AG04449 (cell line): ENCODE measurements around the gene ZNF532.
"Not testable (repeated sequence)": the region's sequence is repeated elsewhere in the genome, so short reads cannot be mapped to it uniquely, and the experiment has no call there.

Experiments
- CTCF ChIA-PET: fragments of 350-600 bp; formaldehyde crosslinking; extraction: SDS; loops from one replicate; lab custom pipeline; 2021; ENCODE audit warnings: antibody characterized with exemption; lab: Yijun Ruan, JAX
- POLR2A ChIA-PET: fragments of 400-600, 350-600 bp; formaldehyde crosslinking; extraction: SDS; loops from one replicate; lab custom pipeline; 2020; ENCODE audit warnings: antibody characterized with exemption, inconsistent platforms; lab: Yijun Ruan, JAX
- DNase-seq: peaks from one replicate; pipeline ENCODE4 v3.0.0-alpha.2; 2010; ENCODE audit warnings: low read depth, low spot score
- H3K4me3 ChIP-seq: 2 replicates; pipeline ENCODE4 v1.5.1; 2011; ENCODE audit warnings: low read depth, mild to moderate bottlenecking, control low read depth, low read length
- CTCF ChIP-seq: IDR thresholded peaks from one replicate; pipeline ENCODE4 v1.5.1; 2011; ENCODE audit warnings: mild to moderate bottlenecking, moderate library complexity, low read length, control low read depth, inconsistent platforms; ENCODE audit not compliant: insufficient read depth; ENCODE audit errors: missing control alignments

ZNF532 gene

GRCh38 chr18:58852629-58853028 is 12.0 kb upstream of the ZNF532 start:
- CTCF ChIA-PET: no interaction called here
- no peak overlapping the region for H3K4me3 ChIP-seq
- POLR2A ChIA-PET: no interaction called here
- no peak for TF ChIP-seq CTCF
- no peak for DNase-seq

- H3K4me3 ChIP-seq: no peak overlapping the region
- ChIA-PET CTCF (interaction anchor here (0.8 kb wide), 1 partner anchor 22 kb away, joined by 3 read pairs; no protein-coding TSS in a partner anchor), POLR2A (no interaction called here)
- no peak for DNase-seq
- TF ChIP-seq CTCF: no peak
Observed at GRCh38 chr18:58853561-58853960, 11.1 kb upstream of the ZNF532 start.

- H3K4me3 ChIP-seq, POLR2A ChIA-PET, DNase-seq: not testable (repeated sequence)
- CTCF ChIA-PET: interaction anchor here (1.2 kb wide), 1 partner anchor 215 kb away, joined by 3 read pairs; no protein-coding TSS in a partner anchor
Observed at GRCh38 chr18:58855521-58855920, 9.2 kb upstream of the ZNF532 start.

GRCh38 chr18:58856881-58857280 is 7.8 kb upstream of the ZNF532 start:
- ChIA-PET CTCF (no interaction called here), POLR2A (interaction anchor here (1.0 kb wide), 1 partner anchor 13 kb away, joined by 3 read pairs; no protein-coding TSS in a partner anchor)
- H3K4me3 ChIP-seq: no peak overlapping the region
- no peak for DNase-seq
- TF ChIP-seq CTCF: no peak

- TF ChIP-seq CTCF: no peak
- POLR2A ChIA-PET: interaction anchor here (0.6 kb wide), 1 partner anchor 73 kb away, joined by 3 read pairs; no protein-coding TSS in a partner anchor
- CTCF ChIA-PET: no interaction called here
- H3K4me3 ChIP-seq: no peak overlapping the region
- no peak for DNase-seq
Observed at GRCh38 chr18:58858591-58859468, 5.8 kb upstream of the ZNF532 start.

- DNase-seq: no peak
- ChIA-PET POLR2A (no interaction called here), CTCF (no interaction called here)
Observed at GRCh38 chr18:58859907-58860306, 4.8 kb upstream of the ZNF532 start.

More at GRCh38 chr18:58859907-58860306, 4.8 kb upstream of the ZNF532 start:
- TF ChIP-seq CTCF: no peak
- H3K4me3 ChIP-seq: no peak overlapping the region
